HepG2 (cell line): ENCODE data around the gene SOX9. TPM values are rescaled to one million over a fixed set of nuclear protein-coding genes. Genes with fewer than 3 reads are reported as not detected.

ENCODE experiments used
- AHR ChIP-seq: IDR thresholded peaks from 2 replicates; pipeline ENCODE4 v1.6.1; 2018; ENCODE audit warnings: missing genetic modification reagents, missing compliant biosample characterization
- ATAD3A ChIP-seq: sonication (generic); formaldehyde crosslinking; IDR thresholded peaks from 2 replicates; pipeline ENCODE4 v1.4.0; 2020; ENCODE audit warnings: missing genetic modification reagents
- FOXC1 ChIP-seq: sonication (generic); formaldehyde crosslinking; IDR thresholded peaks from 2 replicates; pipeline ENCODE4 v1.8.0; 2022; ENCODE audit warnings: mild to moderate bottlenecking, missing genetic modification reagents, borderline replicate concordance
- HNRNPLL ChIP-seq: fragments of 200-400 bp; formaldehyde crosslinking; IDR thresholded peaks from 2 replicates; pipeline ENCODE4 v1.6.1; 2017; ENCODE audit warnings: mild to moderate bottlenecking, low read depth, low read length; ENCODE audit not compliant: poor library complexity, severe bottlenecking
- KLF11 ChIP-seq: IDR thresholded peaks from 2 replicates; pipeline ENCODE4 v1.6.1; 2016; ENCODE audit warnings: missing compliant biosample characterization
- MEIS1 ChIP-seq: sonication (generic); formaldehyde crosslinking; IDR thresholded peaks from 2 replicates; pipeline ENCODE4 v1.9.0; 2021; ENCODE audit warnings: mild to moderate bottlenecking, missing genetic modification reagents, moderate library complexity, borderline replicate concordance
- MIER2 ChIP-seq: IDR thresholded peaks from 2 replicates; pipeline ENCODE4 v1.6.1; 2016; ENCODE audit warnings: missing biosample characterization, missing genetic modification reagents
- NCOA5 ChIP-seq: sonication (generic); formaldehyde crosslinking; IDR thresholded peaks from 2 replicates; pipeline ENCODE4 v1.4.0; 2020; ENCODE audit warnings: missing genetic modification reagents
- NRL ChIP-seq: sonication (generic); formaldehyde crosslinking; IDR thresholded peaks from 2 replicates; pipeline ENCODE4 v1.5.0; 2020; ENCODE audit warnings: missing genetic modification reagents, mild to moderate bottlenecking, moderate library complexity, borderline replicate concordance
- RBM39 ChIP-seq: fragments of 200-400 bp; formaldehyde crosslinking; IDR thresholded peaks from one replicate; pipeline ENCODE4 v1.6.1; 2018; ENCODE audit warnings: antibody characterized with exemption, mild to moderate bottlenecking, low read depth, low read length; ENCODE audit not compliant: poor library complexity, severe bottlenecking
- RFXANK ChIP-seq: IDR thresholded peaks from 2 replicates; pipeline ENCODE4 v1.6.1; 2016
- SNRNP70 ChIP-seq: fragments of 200-400 bp; formaldehyde crosslinking; IDR thresholded peaks from 2 replicates; pipeline ENCODE4 v1.6.1; 2017; ENCODE audit warnings: mild to moderate bottlenecking, low read depth, low read length, moderate library complexity
- TBX3 ChIP-seq: fragments of 450-650 bp; IDR thresholded peaks from 2 replicates; pipeline ENCODE4 v1.6.1; 2017; ENCODE audit warnings: antibody characterized with exemption, mild to moderate bottlenecking, inconsistent platforms, borderline replicate concordance
- TRIM24 ChIP-seq: sonication (generic); formaldehyde crosslinking; IDR thresholded peaks from 2 replicates; pipeline ENCODE4 v1.8.0; 2022; ENCODE audit warnings: mild to moderate bottlenecking, missing genetic modification reagents
- ZBTB3 ChIP-seq: sonication (generic); formaldehyde crosslinking; IDR thresholded peaks from 2 replicates; pipeline ENCODE4 v1.4.0; 2020; ENCODE audit warnings: low read depth, mild to moderate bottlenecking, moderate library complexity, missing genetic modification reagents, borderline replicate concordance
- ZNF12 ChIP-seq: sonication (generic); formaldehyde crosslinking; IDR thresholded peaks from 2 replicates; pipeline ENCODE4 v1.5.0; 2020; ENCODE audit warnings: missing genetic modification reagents
- ZNF670 ChIP-seq: sonication (generic); formaldehyde crosslinking; IDR thresholded peaks from 2 replicates; pipeline ENCODE4 v1.8.0; 2022; ENCODE audit warnings: mild to moderate bottlenecking, missing genetic modification reagents, borderline replicate concordance
- ZNF724P ChIP-seq: sonication (generic); formaldehyde crosslinking; IDR thresholded peaks from 2 replicates; pipeline ENCODE4 v1.8.0; 2022; ENCODE audit warnings: missing genetic modification reagents, borderline replicate concordance
- polyA plus RNA-seq, 8 experiments: library from polyadenylated mRNA; depleted of rRNA in 3 of 8; stranded (reverse) in 7 of 8; unstranded in 1 of 8; fragments of >200 nt; fragmentation: Illumina TruSeq in 4 of 8; extraction: Trizol in 4 of 8; gene quantifications; 2 replicates each; pipeline versions ENCODE4 v1.2.1 to v1.2.3, GENCODE V29; 2011 to 2016; ENCODE audit warnings: low read depth in 4 of 8, missing spikeins in 1 of 8, mixed read lengths in 1 of 8; ENCODE audit not compliant: insufficient read depth in 1 of 8
- total RNA-seq, 5 experiments: library from RNA; depleted of rRNA; stranded (reverse); fragments of >200 nt; fragmentation: Illumina TruSeq; extraction: Trizol; gene quantifications; 2 replicates each; pipeline ENCODE4 v1.2.3, GENCODE V29; 2016; ENCODE audit warnings: low read depth in 1 of 5
- TF ChIP-seq, protein P1 (sequence below): sonication (generic); formaldehyde crosslinking; IDR thresholded peaks from 2 replicates; pipeline ENCODE4 v1.4.0; 2020; ENCODE audit warnings: missing genetic modification reagents, low read depth, mild to moderate bottlenecking, borderline replicate concordance
- TF ChIP-seq, protein P2 (sequence below): sonication (generic); formaldehyde crosslinking; IDR thresholded peaks from 2 replicates; pipeline ENCODE4 v1.9.0; 2021; ENCODE audit warnings: missing genetic modification reagents, mild to moderate bottlenecking, borderline replicate concordance
- TF ChIP-seq, protein P3 (sequence below): fragments of 450-650 bp; IDR thresholded peaks from 2 replicates; pipeline ENCODE4 v1.6.1; 2016
- TF ChIP-seq, protein P4 (sequence below): sonication (generic); formaldehyde crosslinking; IDR thresholded peaks from 2 replicates; pipeline ENCODE4 v1.4.0; 2020; ENCODE audit warnings: missing genetic modification reagents

The SOX9 gene
- total and polyA plus RNA-seq, 2 of the 13 experiments (the other 11 are each of a cell fraction or from before 2014, with no cell fraction given): 16.1 to 27.6 TPM

DNA sequence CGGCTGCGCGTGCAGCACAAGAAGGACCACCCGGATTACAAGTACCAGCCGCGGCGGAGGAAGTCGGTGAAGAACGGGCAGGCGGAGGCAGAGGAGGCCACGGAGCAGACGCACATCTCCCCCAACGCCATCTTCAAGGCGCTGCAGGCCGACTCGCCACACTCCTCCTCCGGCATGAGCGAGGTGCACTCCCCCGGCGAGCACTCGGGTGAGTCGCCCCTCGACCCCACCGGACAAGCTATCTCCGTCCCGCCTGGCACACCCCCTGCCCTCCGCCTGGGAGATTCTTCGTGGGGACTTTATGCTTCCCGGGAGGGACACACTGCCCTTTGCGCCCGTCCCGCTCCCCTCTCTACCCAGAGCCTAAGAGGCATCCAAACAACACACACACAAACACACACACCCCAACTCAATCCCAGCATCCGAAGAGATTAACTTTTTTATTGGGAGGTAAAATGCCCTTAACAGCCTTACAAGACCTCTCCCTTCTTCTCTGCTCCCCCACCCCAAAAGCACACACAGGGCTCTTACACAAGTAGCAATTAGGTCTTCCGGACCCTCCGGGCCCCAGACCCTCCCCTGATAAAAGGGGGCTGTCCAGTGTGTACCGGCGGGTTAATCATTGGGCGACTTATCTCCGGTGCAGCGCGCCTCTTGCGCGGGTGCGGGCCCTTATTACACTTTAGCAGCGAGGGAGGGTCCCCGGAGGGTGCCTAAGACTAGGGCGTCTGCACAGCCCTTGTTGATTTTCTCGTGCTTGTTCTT is 2.1 kb downstream of the SOX9 start (continued):
- TF ChIP-seq, protein P1, sequence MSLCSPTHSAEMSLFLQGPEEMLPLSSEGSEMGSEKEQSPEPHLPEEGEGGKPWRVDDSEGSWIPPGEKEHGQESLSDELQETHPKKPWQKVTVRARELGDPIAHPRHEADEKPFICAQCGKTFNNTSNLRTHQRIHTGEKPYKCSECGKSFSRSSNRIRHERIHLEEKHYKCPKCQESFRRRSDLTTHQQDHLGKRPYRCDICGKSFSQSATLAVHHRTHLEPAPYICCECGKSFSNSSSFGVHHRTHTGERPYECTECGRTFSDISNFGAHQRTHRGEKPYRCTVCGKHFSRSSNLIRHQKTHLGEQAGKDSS (CRISPR knock-in tag): peak; percentile 57; the same call in 1 of the 2 replicates
- TF ChIP-seq ATAD3A (no peak), FOXC1 (peak; percentile 66), RBM39 (peak; percentile 98), ZBTB3 (CRISPR knock-in tag) (peak; percentile 80; the same call in 1 of the 2 replicates), SNRNP70 (no peak), NRL (CRISPR knock-in tag) (no peak), MIER2 (CRISPR knock-in tag) (0 out of 2 replicates have a peak, but pooled peaks have one; percentile 8), AHR (CRISPR knock-in tag) (no peak; the same call in none of the 2 replicates), RFXANK (CRISPR knock-in tag) (no peak), ZNF670 (CRISPR knock-in tag) (no peak), TBX3 (no peak), KLF11 (peak; percentile 64; the same call in 1 of the 2 replicates), NCOA5 (no peak; the same call in 1 of the 2 replicates), MEIS1 (CRISPR knock-in tag) (peak; percentile 23), HNRNPLL (peak; percentile 66), ZNF724P (0 out of 2 replicates have a peak, but pooled peaks have one; percentile 35), TRIM24 (CRISPR knock-in tag) (no peak), ZNF12 (CRISPR knock-in tag) (0 out of 2 replicates have a peak, but pooled peaks have one; percentile 11)
- TF ChIP-seq, protein P2, sequence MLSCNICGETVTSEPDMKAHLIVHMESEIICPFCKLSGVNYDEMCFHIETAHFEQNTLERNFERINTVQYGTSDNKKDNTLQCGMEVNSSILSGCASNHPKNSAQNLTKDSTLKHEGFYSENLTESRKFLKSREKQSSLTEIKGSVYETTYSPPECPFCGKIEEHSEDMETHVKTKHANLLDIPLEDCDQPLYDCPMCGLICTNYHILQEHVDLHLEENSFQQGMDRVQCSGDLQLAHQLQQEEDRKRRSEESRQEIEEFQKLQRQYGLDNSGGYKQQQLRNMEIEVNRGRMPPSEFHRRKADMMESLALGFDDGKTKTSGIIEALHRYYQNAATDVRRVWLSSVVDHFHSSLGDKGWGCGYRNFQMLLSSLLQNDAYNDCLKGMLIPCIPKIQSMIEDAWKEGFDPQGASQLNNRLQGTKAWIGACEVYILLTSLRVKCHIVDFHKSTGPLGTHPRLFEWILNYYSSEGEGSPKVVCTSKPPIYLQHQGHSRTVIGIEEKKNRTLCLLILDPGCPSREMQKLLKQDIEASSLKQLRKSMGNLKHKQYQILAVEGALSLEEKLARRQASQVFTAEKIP (CRISPR knock-in tag): no peak
- TF ChIP-seq, protein P3, sequence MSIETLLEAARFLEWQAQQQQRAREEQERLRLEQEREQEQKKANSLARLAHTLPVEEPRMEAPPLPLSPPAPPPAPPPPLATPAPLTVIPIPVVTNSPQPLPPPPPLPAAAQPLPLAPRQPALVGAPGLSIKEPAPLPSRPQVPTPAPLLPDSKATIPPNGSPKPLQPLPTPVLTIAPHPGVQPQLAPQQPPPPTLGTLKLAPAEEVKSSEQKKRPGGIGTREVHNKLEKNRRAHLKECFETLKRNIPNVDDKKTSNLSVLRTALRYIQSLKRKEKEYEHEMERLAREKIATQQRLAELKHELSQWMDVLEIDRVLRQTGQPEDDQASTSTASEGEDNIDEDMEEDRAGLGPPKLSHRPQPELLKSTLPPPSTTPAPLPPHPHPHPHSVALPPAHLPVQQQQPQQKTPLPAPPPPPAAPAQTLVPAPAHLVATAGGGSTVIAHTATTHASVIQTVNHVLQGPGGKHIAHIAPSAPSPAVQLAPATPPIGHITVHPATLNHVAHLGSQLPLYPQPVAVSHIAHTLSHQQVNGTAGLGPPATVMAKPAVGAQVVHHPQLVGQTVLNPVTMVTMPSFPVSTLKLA: no peak
- TF ChIP-seq, protein P4, sequence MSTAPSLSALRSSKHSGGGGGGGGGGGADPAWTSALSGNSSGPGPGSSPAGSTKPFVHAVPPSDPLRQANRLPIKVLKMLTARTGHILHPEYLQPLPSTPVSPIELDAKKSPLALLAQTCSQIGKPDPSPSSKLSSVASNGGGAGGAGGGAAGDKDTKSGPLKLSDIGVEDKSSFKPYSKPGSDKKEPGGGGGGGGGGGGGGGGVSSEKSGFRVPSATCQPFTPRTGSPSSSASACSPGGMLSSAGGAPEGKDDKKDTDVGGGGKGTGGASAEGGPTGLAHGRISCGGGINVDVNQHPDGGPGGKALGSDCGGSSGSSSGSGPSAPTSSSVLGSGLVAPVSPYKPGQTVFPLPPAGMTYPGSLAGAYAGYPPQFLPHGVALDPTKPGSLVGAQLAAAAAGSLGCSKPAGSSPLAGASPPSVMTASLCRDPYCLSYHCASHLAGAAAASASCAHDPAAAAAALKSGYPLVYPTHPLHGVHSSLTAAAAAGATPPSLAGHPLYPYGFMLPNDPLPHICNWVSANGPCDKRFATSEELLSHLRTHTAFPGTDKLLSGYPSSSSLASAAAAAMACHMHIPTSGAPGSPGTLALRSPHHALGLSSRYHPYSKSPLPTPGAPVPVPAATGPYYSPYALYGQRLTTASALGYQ (CRISPR knock-in tag): peak; percentile 89
